ENCODE results near the gene SEMA3A.
"Not testable (repeated sequence)": the region's sequence is repeated elsewhere in the genome, so short reads cannot be mapped to it uniquely, and the experiment has no call there.

The SEMA3A gene

GRCh38 chr7:84194484-84195271 is at the start of gene SEMA3A:
Gene SEMA3A (minus strand): TSS chr7:84194789. CDS start chr7:84194586, 203 bp downstream.
- DNase-seq: no peak

GRCh38 chr7:84243037-84243436 is 48.4 kb upstream of the SEMA3A start:
- DNase-seq: not testable (repeated sequence)

GRCh38 chr7:84238596-84238995 is 44.0 kb upstream of the SEMA3A start:
- no peak for DNase-seq

DNA sequence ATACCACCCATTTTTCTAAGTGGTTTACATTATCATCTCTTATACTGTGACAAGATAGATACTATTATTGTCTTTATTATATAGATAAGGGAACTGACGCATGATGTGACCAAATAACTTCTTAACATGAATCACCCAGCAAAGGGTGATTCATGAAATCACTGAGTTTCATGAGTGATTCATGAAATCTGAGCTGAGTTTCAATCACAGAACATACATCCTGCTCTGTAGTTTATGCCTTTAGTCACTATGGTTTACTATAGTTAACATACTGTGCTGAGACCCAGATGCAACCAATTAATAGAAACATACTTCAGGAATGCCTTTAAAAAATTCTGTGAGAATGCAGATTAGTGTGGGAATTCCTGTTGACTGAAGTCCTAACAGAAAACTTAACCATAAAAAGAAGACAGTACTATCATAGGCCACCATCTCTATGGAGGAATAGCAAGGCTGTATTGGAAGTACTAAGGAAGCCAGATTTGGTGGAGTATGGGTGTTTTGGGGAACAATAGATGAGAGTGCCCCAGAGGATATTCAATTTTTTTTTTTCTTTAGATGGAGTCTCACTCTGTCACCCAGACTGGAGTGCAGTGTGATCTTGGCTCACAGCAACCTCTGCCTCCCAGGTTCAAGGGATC is 43.1 kb upstream of the SEMA3A start:
- no peak for DNase-seq

DNA sequence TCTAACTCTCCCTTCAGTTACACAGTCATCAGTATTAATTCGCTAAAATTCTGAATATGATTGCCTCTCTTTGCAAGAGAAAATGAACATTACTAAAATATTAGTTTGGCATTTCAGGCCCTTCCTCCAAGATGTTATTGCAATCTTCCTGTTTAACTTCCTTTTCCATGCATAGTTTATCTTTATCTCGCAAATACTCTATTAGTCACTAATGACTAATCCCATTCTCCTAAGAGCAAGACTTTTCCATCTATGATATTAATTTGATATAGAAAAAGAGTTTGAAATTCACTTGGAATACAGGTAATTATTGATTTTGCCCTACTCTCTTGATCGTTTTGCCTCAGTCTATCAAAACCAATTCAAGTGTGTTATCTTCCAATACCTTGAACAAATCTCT is 41.8 kb upstream of the SEMA3A start:
- DNase-seq: no peak

DNA sequence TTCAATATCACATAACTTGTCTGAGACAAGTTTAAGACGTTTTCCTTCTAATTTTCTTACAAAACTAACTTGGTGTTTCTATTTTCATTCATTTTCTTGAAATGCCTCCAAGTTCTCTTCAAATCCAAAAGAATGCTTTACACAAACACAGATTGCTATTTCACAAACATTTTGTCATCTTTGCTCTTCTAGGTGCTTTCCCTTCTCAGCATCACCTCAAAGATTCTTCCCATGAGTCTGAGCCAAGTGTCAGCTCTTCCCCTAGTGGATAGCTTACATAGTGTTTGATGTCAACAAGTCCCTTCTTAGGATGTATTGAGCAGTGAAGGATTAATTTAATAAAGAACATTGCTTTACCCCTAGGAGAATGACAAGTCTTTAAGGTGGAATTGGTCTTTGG is 38.1 kb upstream of the SEMA3A start:
- no peak for DNase-seq

- DNase-seq: no peak
Measured at GRCh38 chr7:84231157-84231556, 36.6 kb upstream of the SEMA3A start.

DNA sequence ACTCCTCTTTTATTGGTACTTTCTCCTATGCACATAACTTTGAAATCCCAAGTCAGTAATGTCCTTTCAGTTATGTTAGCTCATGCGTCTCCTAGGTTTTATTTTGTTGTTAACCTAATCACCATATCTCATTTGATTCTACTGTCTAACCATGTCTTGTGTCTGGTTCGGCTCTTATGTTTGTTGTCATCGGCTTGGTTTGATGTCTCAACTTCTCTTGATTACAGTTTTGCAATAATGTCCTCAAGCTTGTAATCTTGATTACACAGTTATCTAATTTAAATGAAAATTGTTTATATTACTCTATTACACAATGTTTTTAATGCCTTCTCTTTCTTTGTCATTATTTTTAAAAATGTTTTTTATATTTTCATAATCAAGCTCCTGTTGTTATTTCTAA is 35.9 kb upstream of the SEMA3A start:
- no peak for DNase-seq

- DNase-seq: no peak
Measured at GRCh38 chr7:84228526-84228925, 33.9 kb upstream of the SEMA3A start.

- DNase-seq: no peak
Measured at GRCh38 chr7:84226759-84227158, 32.2 kb upstream of the SEMA3A start.

DNA sequence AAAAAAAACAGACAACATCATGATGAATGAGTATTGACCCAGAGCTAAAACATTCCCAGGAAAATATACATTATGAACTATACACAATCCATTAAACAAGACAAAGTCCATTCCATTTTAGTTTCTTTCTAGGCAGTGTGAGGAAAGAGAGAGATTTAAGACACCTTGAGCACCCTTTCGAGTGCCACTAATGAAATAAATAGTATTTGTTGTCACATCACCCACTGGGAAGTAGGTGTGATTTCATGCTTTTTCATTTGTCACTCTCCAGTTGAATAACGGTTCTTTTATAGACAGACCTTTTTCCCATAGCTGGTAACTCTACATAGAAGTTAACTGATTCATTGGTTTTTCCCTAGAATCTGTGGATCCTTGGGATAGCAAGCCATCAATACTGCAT is 29.9 kb upstream of the SEMA3A start:
- no peak for DNase-seq

DNA sequence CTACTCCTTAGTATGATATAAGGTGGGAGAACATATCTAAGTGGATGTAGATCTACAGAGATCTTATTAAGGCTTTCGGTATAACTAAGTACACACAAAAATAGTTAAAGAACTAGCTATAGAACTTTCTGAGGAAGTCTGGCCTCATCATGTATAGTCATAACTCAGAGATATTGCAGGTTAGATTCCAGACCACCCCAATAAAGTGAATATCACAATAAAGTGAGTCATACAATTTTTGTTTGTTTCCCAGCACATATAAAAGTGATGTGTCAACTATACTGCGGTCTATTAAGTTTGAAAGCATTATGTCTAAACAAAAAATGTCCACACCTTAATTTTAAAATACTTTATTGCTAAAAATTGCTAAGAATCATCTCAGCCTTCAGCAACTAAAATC is 24.7 kb upstream of the SEMA3A start:
- no peak for DNase-seq

GRCh38 chr7:84218681-84219080 is 24.1 kb upstream of the SEMA3A start:
- no peak for DNase-seq

DNA sequence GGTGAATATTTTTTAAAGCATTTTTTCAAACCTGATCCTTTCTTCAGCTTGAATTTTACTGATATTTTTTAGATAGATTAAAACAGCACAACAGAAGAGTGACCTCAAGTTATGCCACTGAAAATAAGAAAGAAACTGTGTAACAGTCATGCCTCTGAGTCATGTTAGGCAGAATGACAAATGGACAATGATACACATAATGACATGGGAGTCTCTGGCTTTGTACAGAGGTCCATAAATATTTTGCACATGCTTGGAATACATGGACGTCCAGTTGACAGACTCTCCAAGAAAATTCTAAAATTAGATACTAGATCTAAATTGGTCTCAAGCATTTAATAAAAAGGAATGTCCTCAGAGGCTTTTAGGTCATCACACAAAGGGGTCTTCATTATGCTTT is 21.9 kb upstream of the SEMA3A start:
- DNase-seq: no peak

DNA sequence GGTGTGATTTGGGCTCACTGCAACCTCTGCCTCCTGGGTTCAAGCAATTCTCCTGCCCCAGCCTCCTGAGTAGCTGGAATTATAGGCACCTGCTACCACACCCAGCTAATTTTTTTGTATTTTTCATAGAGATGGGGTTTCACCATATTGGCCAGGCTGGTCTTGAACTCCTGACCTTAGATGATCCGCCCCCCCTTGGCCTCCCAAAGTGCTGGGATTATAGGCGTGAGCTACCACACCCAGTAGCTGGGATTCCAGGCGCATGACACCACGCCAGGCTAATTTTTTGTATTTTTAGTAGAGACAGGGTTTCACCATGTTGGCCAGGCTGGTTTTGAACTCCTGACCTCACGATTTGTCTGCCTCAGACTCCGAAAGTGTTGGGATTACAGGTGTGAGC is 20.2 kb upstream of the SEMA3A start:
- DNase-seq: not testable (repeated sequence)

- DNase-seq: no peak
Measured at GRCh38 chr7:84210301-84210700, 15.7 kb upstream of the SEMA3A start.

GRCh38 chr7:84209006-84209405 is 14.4 kb upstream of the SEMA3A start:
- DNase-seq: no peak

- DNase-seq: no peak
Measured at GRCh38 chr7:84207615-84208014, 13.0 kb upstream of the SEMA3A start.

- no peak for DNase-seq
Measured at GRCh38 chr7:84207025-84207424, 12.4 kb upstream of the SEMA3A start.

GRCh38 chr7:84204655-84205054 is 10.1 kb upstream of the SEMA3A start:
- DNase-seq: no peak

DNA sequence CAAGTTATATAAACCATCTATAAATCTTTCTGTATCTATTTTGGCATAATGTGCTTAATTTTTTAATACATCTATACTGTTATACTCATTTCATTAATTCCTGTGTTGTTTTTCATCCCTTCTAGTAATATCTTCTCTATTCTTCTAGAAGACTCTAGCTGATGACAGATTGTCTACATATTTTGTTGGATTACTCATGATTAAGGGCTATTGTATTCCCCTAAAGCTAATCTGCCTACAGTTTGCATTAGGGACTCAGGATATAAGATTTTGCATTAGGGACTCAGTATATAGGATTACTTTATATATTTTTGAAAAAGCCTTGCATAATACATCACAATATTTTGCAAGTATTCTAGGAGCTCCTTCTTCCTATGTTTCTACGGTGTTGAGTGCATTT is 8.3 kb upstream of the SEMA3A start:
- DNase-seq: no peak

DNA sequence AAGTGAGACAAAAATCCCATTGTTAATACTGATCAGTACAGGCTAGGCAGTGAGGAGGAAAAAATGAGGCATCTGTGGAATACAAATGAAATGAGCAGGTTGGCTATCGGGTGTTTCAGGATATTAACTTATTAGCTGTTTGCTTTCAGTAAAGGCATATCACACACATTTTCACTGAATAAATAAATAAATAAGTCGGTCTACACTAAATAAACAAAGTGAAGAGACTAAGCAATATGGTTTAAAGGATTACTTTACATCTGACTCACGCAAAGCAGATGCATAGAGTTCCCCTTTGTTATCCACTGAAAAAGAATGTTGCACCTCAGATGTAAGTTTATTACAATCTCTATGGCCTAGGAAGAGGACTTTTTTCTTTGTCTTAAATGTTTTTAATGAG is 6.3 kb upstream of the SEMA3A start:
- no peak for DNase-seq

DNA sequence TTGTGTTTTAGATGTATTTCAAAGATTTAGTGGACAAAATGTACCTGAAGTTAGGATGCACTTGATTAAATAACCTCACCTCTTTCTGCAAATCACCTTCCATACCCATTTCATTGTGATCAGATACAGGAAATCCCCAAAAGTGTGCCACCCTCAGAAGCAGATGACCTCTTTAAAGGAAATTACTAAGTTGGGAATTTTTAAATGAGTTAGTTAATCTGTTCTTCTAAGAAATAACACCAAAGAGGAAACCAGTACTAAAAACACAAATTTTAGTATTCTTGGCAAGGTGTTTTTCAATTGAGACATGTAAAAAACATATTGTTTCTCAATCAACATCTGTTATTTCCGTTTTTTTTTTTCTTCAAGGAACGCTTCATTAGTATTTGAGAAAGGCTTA is 4.6 kb upstream of the SEMA3A start:
- no peak for DNase-seq

DNA sequence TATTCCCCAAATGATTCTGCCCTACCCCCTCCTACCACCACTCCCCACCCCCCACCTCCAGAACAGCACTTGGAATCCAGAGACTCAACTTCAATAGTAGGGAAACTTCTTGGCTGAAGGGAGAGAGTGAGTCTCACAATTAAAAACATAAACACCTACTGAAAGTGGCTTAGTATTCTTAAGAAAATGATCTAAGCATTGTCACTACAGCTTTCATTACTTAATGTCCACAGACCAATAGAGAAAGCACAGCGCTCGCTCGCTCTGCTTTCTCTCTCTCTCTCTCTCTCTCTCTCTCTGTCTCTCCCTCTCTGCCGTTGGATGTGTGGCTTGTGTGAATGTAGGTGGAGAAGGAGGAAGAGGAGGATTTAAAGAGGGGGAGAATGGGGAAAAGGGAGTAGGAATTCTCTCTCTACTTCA is 1.5 kb upstream of the SEMA3A start:
- DNase-seq: no peak
